CD14-positive monocyte (primary cell): ENCODE data around the gene RDX. TPM values are rescaled to one million over a fixed set of nuclear protein-coding genes. Genes with fewer than 3 reads are reported as not detected.

Source experiments
- DNase-seq, 3 donors: peaks; one replicate each; pipeline ENCODE4 v3.0.0-alpha.2; 2011 to 2022
- H2AFZ ChIP-seq: 2 replicates; pipeline ENCODE4 v1.6.0; 2012; ENCODE audit warnings: mild to moderate bottlenecking, low read depth, low read length, inconsistent platforms; ENCODE audit not compliant: insufficient read depth, poor library complexity, severe bottlenecking
- H3K27ac ChIP-seq, 2 donors: 1 replicate in 1 of 2; 2 replicates in 1 of 2; pipeline ENCODE4 v1.5.1; 2012 to 2013; ENCODE audit warnings: low read length in 2 of 2, control low read depth in 1 of 2, inconsistent platforms in 1 of 2, low read depth in 1 of 2, mild to moderate bottlenecking in 1 of 2
- H3K27me3 ChIP-seq, 2 donors: one replicate each; pipeline versions ENCODE4 v1.6.0 to v1.6.1; 2011 to 2013; ENCODE audit warnings: low read length in 2 of 2; ENCODE audit not compliant: control insufficient read depth in 2 of 2, insufficient read depth in 2 of 2
- H3K36me3 ChIP-seq, 2 donors: replicated peaks in 1 of 2; 1 replicate in 1 of 2; 2 replicates in 1 of 2; pipeline versions ENCODE4 v1.5.1 to v1.6.1; 2012 to 2013; ENCODE audit warnings: low read length in 2 of 2, control low read depth in 1 of 2, inconsistent platforms in 1 of 2, mild to moderate bottlenecking in 1 of 2; ENCODE audit not compliant: insufficient read depth in 2 of 2, control insufficient read depth in 1 of 2
- H3K4me1 ChIP-seq, 2 donors: 1 replicate in 1 of 2; 2 replicates in 1 of 2; pipeline versions ENCODE4 v1.5.1 to v1.6.1; 2012 to 2013; ENCODE audit warnings: low read length in 2 of 2, control low read depth in 1 of 2, inconsistent platforms in 1 of 2, mild to moderate bottlenecking in 1 of 2, moderate library complexity in 1 of 2; ENCODE audit not compliant: insufficient read depth in 2 of 2, control insufficient read depth in 1 of 2
- H3K4me2 ChIP-seq: replicated peaks from 2 replicates; pipeline ENCODE3; 2012; ENCODE audit warnings: low read length, moderate library complexity, mild to moderate bottlenecking; ENCODE audit not compliant: poor library complexity, severe bottlenecking; ENCODE audit errors: extremely low read depth
- H3K4me3 ChIP-seq, 3 experiments: fragments of 200-600 bp in 1 of 3; sonication (generic) in 1 of 3; replicated peaks in 1 of 3; 1 replicate in 2 of 3; 2 replicates in 1 of 3; pipeline ENCODE4 v1.5.1; 2011 to 2013; ENCODE audit warnings: low read length in 3 of 3, mild to moderate bottlenecking in 3 of 3, control low read depth in 2 of 3, low read depth in 2 of 3, inconsistent platforms in 1 of 3, moderate library complexity in 1 of 3
- H3K79me2 ChIP-seq: 2 replicates; pipeline ENCODE4 v1.6.0; 2012; ENCODE audit warnings: mild to moderate bottlenecking, control low read depth, inconsistent platforms, low read length, moderate library complexity; ENCODE audit not compliant: insufficient read depth
- H3K9ac ChIP-seq: 2 replicates; pipeline ENCODE4 v1.6.0; 2017; ENCODE audit warnings: low read length, mild to moderate bottlenecking; ENCODE audit not compliant: insufficient read depth, poor library complexity, severe bottlenecking
- H3K9me3 ChIP-seq, 2 donors: replicated peaks in 1 of 2; 1 replicate in 1 of 2; 2 replicates in 1 of 2; pipeline versions ENCODE4 v1.5.1 to v1.6.1; 2012 to 2013; ENCODE audit warnings: low read length in 2 of 2, control low read depth in 1 of 2; ENCODE audit not compliant: control insufficient read depth in 1 of 2, insufficient read depth in 1 of 2
- H4K20me1 ChIP-seq: 2 replicates; pipeline ENCODE4 v1.6.0; 2012; ENCODE audit warnings: mild to moderate bottlenecking, low read length, control low read depth, moderate library complexity; ENCODE audit not compliant: insufficient read depth
- H3K27ac Mint-ChIP-seq, 7 donors: one replicate each; pipeline ENCODE4 v1.8.0; 2020; ENCODE audit warnings: mild to moderate bottlenecking in 7 of 7, mixed read lengths in 7 of 7, moderate library complexity in 6 of 7, inconsistent platforms in 2 of 7
- H3K27me3 Mint-ChIP-seq, 3 donors: one replicate each; pipeline ENCODE4 v1.8.0; 2021 to 2022; ENCODE audit warnings: low read depth in 3 of 3, mild to moderate bottlenecking in 3 of 3, mixed read lengths in 3 of 3, moderate library complexity in 3 of 3, inconsistent platforms in 1 of 3
- H3K36me3 Mint-ChIP-seq, 2 donors: one replicate each; pipeline ENCODE4 v1.8.0; 2020; ENCODE audit warnings: mixed read lengths in 2 of 2, inconsistent platforms in 1 of 2, mild to moderate bottlenecking in 1 of 2
- H3K4me1 Mint-ChIP-seq: one replicate; pipeline ENCODE4 v1.8.0; 2020; ENCODE audit warnings: mild to moderate bottlenecking, mixed read lengths
- H3K4me3 Mint-ChIP-seq, 2 donors: one replicate each; pipeline ENCODE4 v1.8.0; 2020; ENCODE audit warnings: mild to moderate bottlenecking in 2 of 2, mixed read lengths in 2 of 2, moderate library complexity in 1 of 2
- H3K9me3 Mint-ChIP-seq, 7 donors: one replicate each; pipeline ENCODE4 v1.8.0; 2020 to 2022; ENCODE audit warnings: mixed read lengths in 7 of 7, mild to moderate bottlenecking in 6 of 7, moderate library complexity in 6 of 7, inconsistent platforms in 2 of 7
- CTCF ChIP-seq: fragments of 200-600 bp; IDR thresholded peaks from one replicate; pipeline ENCODE4 v1.8.0; 2022; ENCODE audit warnings: antibody characterized with exemption, mild to moderate bottlenecking
- WGBS: methylation state at CpG from one replicate; pipeline ENCODE4 v1.1.5; 2013; ENCODE audit warnings: missing lambda C conversion rate; ENCODE audit not compliant: insufficient coverage; 5-methylcytosine and 5-hydroxymethylcytosine counted together
- intact Hi-C, 2 donors: fragments of 100-400 bp; cut with micrococcal nuclease; formaldehyde crosslinking; loops; one replicate each; pipeline versions ENCODE4 v1.15.0 to v1.15.1; 2023
- polyA plus RNA-seq, 3 donors: library from polyadenylated mRNA; depleted of rRNA in 1 of 3; unstranded in 2 of 3; stranded (reverse) in 1 of 3; fragments of 300-500 nt in 2 of 3; fragments of >200 nt in 1 of 3; fragmentation: Illumina TruSeq in 2 of 3; gene quantifications; 1 replicate in 2 of 3; 2 replicates in 1 of 3; pipeline ENCODE4 v1.2.3, GENCODE V29; 2012 to 2021

Gene RDX
- polyA plus RNA-seq, 3 donors: 11.9 to 22.0 (median 20.9) TPM

- no peak overlapping the region for H3K4me3 Mint-ChIP-seq
- Histone ChIP-seq H3K9ac (no peak overlapping the region), H3K4me3 (no peak overlapping the region), H3K4me2 (no peak overlapping the region), H3K36me3 (peaks cover 16 to 65% of the 10 kb centered on the region in 2 donors), H4K20me1 (peaks cover 5% of the 10 kb centered on the region), H3K27me3 (no peaks in the 10 kb centered on the region), H3K9me3 (no peaks in the 10 kb centered on the region), H3K79me2 (peaks cover 20% of the 10 kb centered on the region), H2AFZ (no peak overlapping the region), H3K4me1 (no peaks in the 10 kb centered on the region), H3K27ac (no peak overlapping the region)
- H3K27me3 Mint-ChIP-seq: no peaks in the 10 kb centered on the region
- H3K36me3 Mint-ChIP-seq: peaks cover 39 to 59% of the 10 kb centered on the region in 2 donors
- TF ChIP-seq CTCF: no peak
- DNase-seq: no peak
- H3K9me3 Mint-ChIP-seq: no peaks in the 10 kb centered on the region
- no peak overlapping the region for H3K27ac Mint-ChIP-seq
- no peaks in the 10 kb centered on the region for H3K4me1 Mint-ChIP-seq
- whole genome bisulfite sequencing: no CpG with 5 or more reads among the region's 7 CpGs
- intact Hi-C loops: no loop called here
These were observed 26.4 kb downstream of the RDX start for GRCh38 chr11:110269996-110270395.

GRCh38 chr11:110268441-110268840 is 28.0 kb downstream of the RDX start:
- Histone ChIP-seq H3K9ac (no peak overlapping the region), H3K9me3 (no peaks in the 10 kb centered on the region), H3K27me3 (no peaks in the 10 kb centered on the region), H3K79me2 (peaks cover 14% of the 10 kb centered on the region), H4K20me1 (no peaks in the 10 kb centered on the region), H3K27ac (peak overlapping the region in 1 of 2 donors; percentile 27), H3K36me3 (peaks cover 22 to 77% of the 10 kb centered on the region in 2 donors), H3K4me3 (no peak overlapping the region), H3K4me1 (no peaks in the 10 kb centered on the region), H3K4me2 (no peak overlapping the region), H2AFZ (no peak overlapping the region)
- peak overlapping the region in 3 of 7 donors; percentile 5 to 52 (median 20) for H3K27ac Mint-ChIP-seq
- DNase-seq: no peak
- H3K9me3 Mint-ChIP-seq: no peaks in the 10 kb centered on the region
- H3K27me3 Mint-ChIP-seq: no peaks in the 10 kb centered on the region
- H3K4me3 Mint-ChIP-seq: no peak overlapping the region
- no peaks in the 10 kb centered on the region for H3K4me1 Mint-ChIP-seq
- H3K36me3 Mint-ChIP-seq: peaks cover 46 to 60% of the 10 kb centered on the region in 2 donors
- no peak for TF ChIP-seq CTCF
- WGBS: 100% methylated on average over 1 of the region's 1 CpG
- intact Hi-C loops: no loop called here
